ENCODE data around the gene MEMO1. TPM values are rescaled to one million over a fixed set of nuclear protein-coding genes. Genes with fewer than 3 reads are reported as not detected.

Gene MEMO1
- total RNA-seq, 1 donor: 37.6 TPM

- H3K79me2 ChIP-seq (ENCODE audit: insufficient read depth, low read length): peaks cover 39% of the 10 kb centered on the region
- TF ChIP-seq, protein P1, sequence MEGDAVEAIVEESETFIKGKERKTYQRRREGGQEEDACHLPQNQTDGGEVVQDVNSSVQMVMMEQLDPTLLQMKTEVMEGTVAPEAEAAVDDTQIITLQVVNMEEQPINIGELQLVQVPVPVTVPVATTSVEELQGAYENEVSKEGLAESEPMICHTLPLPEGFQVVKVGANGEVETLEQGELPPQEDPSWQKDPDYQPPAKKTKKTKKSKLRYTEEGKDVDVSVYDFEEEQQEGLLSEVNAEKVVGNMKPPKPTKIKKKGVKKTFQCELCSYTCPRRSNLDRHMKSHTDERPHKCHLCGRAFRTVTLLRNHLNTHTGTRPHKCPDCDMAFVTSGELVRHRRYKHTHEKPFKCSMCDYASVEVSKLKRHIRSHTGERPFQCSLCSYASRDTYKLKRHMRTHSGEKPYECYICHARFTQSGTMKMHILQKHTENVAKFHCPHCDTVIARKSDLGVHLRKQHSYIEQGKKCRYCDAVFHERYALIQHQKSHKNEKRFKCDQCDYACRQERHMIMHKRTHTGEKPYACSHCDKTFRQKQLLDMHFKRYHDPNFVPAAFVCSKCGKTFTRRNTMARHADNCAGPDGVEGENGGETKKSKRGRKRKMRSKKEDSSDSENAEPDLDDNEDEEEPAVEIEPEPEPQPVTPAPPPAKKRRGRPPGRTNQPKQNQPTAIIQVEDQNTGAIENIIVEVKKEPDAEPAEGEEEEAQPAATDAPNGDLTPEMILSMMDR (IDR thresholded peaks at IDR 0.05; ENCODE audit: extremely low read depth, low read depth, low read length): no peak
- no peak overlapping the region for H3K4me2 ChIP-seq (ENCODE audit: insufficient read depth, low read length)
- no peaks in the 10 kb centered on the region for H3K9me3 ChIP-seq (ENCODE audit: low read depth, low read length)
- no peaks in the 10 kb centered on the region for H3K4me1 ChIP-seq (ENCODE audit: insufficient read depth, low read length)
- H4K20me1 ChIP-seq (ENCODE audit: insufficient read depth, low read length): no peaks in the 10 kb centered on the region
- H3K27ac ChIP-seq (ENCODE audit: low read depth, low read length): no peak overlapping the region
- no peak overlapping the region for H2AFZ ChIP-seq (ENCODE audit: low read length)
- no peaks in the 10 kb centered on the region for H3K36me3 ChIP-seq (ENCODE audit: insufficient read depth, low read length)
- no peak for DNase-seq (ENCODE audit: insufficient read length, low spot score, missing footprints)
- no peaks in the 10 kb centered on the region for H3K27me3 ChIP-seq (ENCODE audit: insufficient read depth, low read length)
- no peak overlapping the region for H3K4me3 ChIP-seq (ENCODE audit: insufficient read depth, low read length)
Measured at GRCh38 chr2:31932589-31932988, 78.2 kb downstream of the MEMO1 start.

GRCh38 chr2:31931916-31932315, 78.9 kb downstream of the MEMO1 start:
- TF ChIP-seq, protein P1 (IDR thresholded peaks at IDR 0.05; ENCODE audit: extremely low read depth, low read depth, low read length): no peak
- Histone ChIP-seq H3K9me3 (ENCODE audit: low read depth, low read length) (no peaks in the 10 kb centered on the region), H4K20me1 (ENCODE audit: insufficient read depth, low read length) (no peaks in the 10 kb centered on the region), H3K4me3 (ENCODE audit: insufficient read depth, low read length) (no peak overlapping the region), H2AFZ (ENCODE audit: low read length) (no peak overlapping the region), H3K4me1 (ENCODE audit: insufficient read depth, low read length) (no peaks in the 10 kb centered on the region), H3K27ac (ENCODE audit: low read depth, low read length) (no peak overlapping the region), H3K36me3 (ENCODE audit: insufficient read depth, low read length) (no peaks in the 10 kb centered on the region), H3K4me2 (ENCODE audit: insufficient read depth, low read length) (no peak overlapping the region), H3K27me3 (ENCODE audit: insufficient read depth, low read length) (no peaks in the 10 kb centered on the region), H3K79me2 (ENCODE audit: insufficient read depth, low read length) (peaks cover 36% of the 10 kb centered on the region)
- DNase-seq (ENCODE audit: insufficient read length, low spot score, missing footprints): no peak

- Histone ChIP-seq H3K27ac (ENCODE audit: low read depth, low read length) (no peak overlapping the region), H3K4me3 (ENCODE audit: insufficient read depth, low read length) (no peak overlapping the region), H3K27me3 (ENCODE audit: insufficient read depth, low read length) (no peaks in the 10 kb centered on the region), H4K20me1 (ENCODE audit: insufficient read depth, low read length) (no peaks in the 10 kb centered on the region), H3K79me2 (ENCODE audit: insufficient read depth, low read length) (peaks cover 2% of the 10 kb centered on the region), H3K36me3 (ENCODE audit: insufficient read depth, low read length) (no peaks in the 10 kb centered on the region), H3K4me2 (ENCODE audit: insufficient read depth, low read length) (no peak overlapping the region), H3K4me1 (ENCODE audit: insufficient read depth, low read length) (no peaks in the 10 kb centered on the region), H2AFZ (ENCODE audit: low read length) (no peak overlapping the region), H3K9me3 (ENCODE audit: low read depth, low read length) (no peaks in the 10 kb centered on the region)
- TF ChIP-seq, protein P1 (IDR thresholded peaks at IDR 0.05; ENCODE audit: extremely low read depth, low read depth, low read length): no peak
- no peak for DNase-seq (ENCODE audit: insufficient read length, low spot score, missing footprints)
Measured at GRCh38 chr2:31925517-31925916, 85.3 kb downstream of the MEMO1 start.

- Histone ChIP-seq H3K79me2 (ENCODE audit: insufficient read depth, low read length) (peaks cover 2% of the 10 kb centered on the region), H3K4me1 (ENCODE audit: insufficient read depth, low read length) (no peaks in the 10 kb centered on the region), H3K9me3 (ENCODE audit: low read depth, low read length) (no peaks in the 10 kb centered on the region), H3K27ac (ENCODE audit: low read depth, low read length) (no peak overlapping the region), H3K4me2 (ENCODE audit: insufficient read depth, low read length) (no peak overlapping the region), H3K36me3 (ENCODE audit: insufficient read depth, low read length) (no peaks in the 10 kb centered on the region), H4K20me1 (ENCODE audit: insufficient read depth, low read length) (no peaks in the 10 kb centered on the region), H3K4me3 (ENCODE audit: insufficient read depth, low read length) (no peak overlapping the region), H2AFZ (ENCODE audit: low read length) (no peak overlapping the region), H3K27me3 (ENCODE audit: insufficient read depth, low read length) (no peaks in the 10 kb centered on the region)
- no peak for DNase-seq (ENCODE audit: insufficient read length, low spot score, missing footprints)
- TF ChIP-seq, protein P1 (IDR thresholded peaks at IDR 0.05; ENCODE audit: extremely low read depth, low read depth, low read length): no peak
Measured at GRCh38 chr2:31923662-31924061, 87.1 kb downstream of the MEMO1 start.
